RWPE2 (cell line): ENCODE results near the gene LYZL6.

Experiments
- ATAC-seq: fragments of 200-7000 bp; cut with Tn5 transposase; 3 replicates; pipeline ENCODE4 v1.9.1; 2021; ENCODE audit warnings: low read depth
- DNase-seq: peaks from one replicate; pipeline ENCODE4 v3.0.0-alpha.2; 2020; ENCODE audit warnings: low spot score
- H3K27ac ChIP-seq: fragments of 450-650 bp; 2 replicates; pipeline ENCODE4 v1.5.1; 2017; ENCODE audit warnings: mild to moderate bottlenecking; ENCODE audit not compliant: poor library complexity, severe bottlenecking
- H3K27me3 ChIP-seq: fragments of 250-450 bp; sonication (Bioruptor Pico); 2 replicates; pipeline ENCODE4 v1.5.1; 2021; ENCODE audit warnings: mild to moderate bottlenecking, moderate library complexity; ENCODE audit not compliant: insufficient read depth, poor library complexity, severe bottlenecking
- H3K36me3 ChIP-seq: fragments of 250-450 bp; sonication (Bioruptor Pico); 2 replicates; pipeline ENCODE4 v1.5.1; 2020; ENCODE audit warnings: low read depth, mild to moderate bottlenecking, moderate library complexity
- H3K4me1 ChIP-seq: fragments of 250-450 bp; sonication (Bioruptor Pico); 2 replicates; pipeline ENCODE4 v1.5.1; 2021; ENCODE audit warnings: mild to moderate bottlenecking, moderate library complexity; ENCODE audit not compliant: insufficient read depth, poor library complexity, severe bottlenecking
- H3K4me3 ChIP-seq: fragments of 250-450 bp; sonication (Bioruptor Pico); 2 replicates; pipeline ENCODE4 v1.5.1; 2021; ENCODE audit warnings: mild to moderate bottlenecking, moderate library complexity; ENCODE audit not compliant: severe bottlenecking
- H3K9me3 ChIP-seq: fragments of 250-450 bp; sonication (Bioruptor Pico); 2 replicates; pipeline ENCODE4 v1.5.1; 2021; ENCODE audit warnings: mild to moderate bottlenecking, moderate library complexity; ENCODE audit not compliant: severe bottlenecking
- CTCF ChIP-seq: fragments of 450-650 bp; IDR thresholded peaks from one replicate; pipeline ENCODE4 v1.5.1; 2017; ENCODE audit warnings: mild to moderate bottlenecking, moderate library complexity; ENCODE audit not compliant: poor library complexity, severe bottlenecking

Gene LYZL6

GRCh38 chr17:35969558-35970380, 26.3 kb upstream of the LYZL6 start:
- no peaks in the 10 kb centered on the region for H3K9me3 ChIP-seq
- H3K4me3 ChIP-seq = no peak overlapping the region
- peaks cover 11% of the 10 kb centered on the region for H3K4me1 ChIP-seq
- H3K27ac ChIP-seq = no peak overlapping the region
- TF ChIP-seq CTCF = peak; percentile 85
- DNase-seq (no peak), ATAC-seq (peak; percentile 62)
- no peaks in the 10 kb centered on the region for H3K27me3 ChIP-seq
- H3K36me3 ChIP-seq = no peaks in the 10 kb centered on the region

GRCh38 chr17:35968520-35969054, 25.1 kb upstream of the LYZL6 start:
- Histone ChIP-seq H3K4me3 (no peak overlapping the region), H3K27ac (no peak overlapping the region), H3K27me3 (no peaks in the 10 kb centered on the region), H3K9me3 (no peaks in the 10 kb centered on the region), H3K4me1 (peaks cover 5% of the 10 kb centered on the region), H3K36me3 (no peaks in the 10 kb centered on the region)
- DNase-seq (no peak), ATAC-seq (no peak)
- no peak for TF ChIP-seq CTCF

- Histone ChIP-seq H3K36me3 (no peaks in the 10 kb centered on the region), H3K27ac (no peak overlapping the region), H3K4me3 (no peak overlapping the region), H3K4me1 (no peaks in the 10 kb centered on the region), H3K9me3 (no peaks in the 10 kb centered on the region), H3K27me3 (no peaks in the 10 kb centered on the region)
- DNase-seq (no peak), ATAC-seq (no peak)
- no peak for TF ChIP-seq CTCF
These were observed 21.8 kb upstream of the LYZL6 start for GRCh38 chr17:35965272-35965671.

GRCh38 chr17:35963663-35964062, 20.1 kb upstream of the LYZL6 start:
- no peak overlapping the region for H3K27ac ChIP-seq
- H3K4me1 ChIP-seq = no peaks in the 10 kb centered on the region
- TF ChIP-seq CTCF = no peak
- H3K27me3 ChIP-seq = no peaks in the 10 kb centered on the region
- no peaks in the 10 kb centered on the region for H3K36me3 ChIP-seq
- DNase-seq = no peak
- ATAC-seq = no peak
- H3K9me3 ChIP-seq = no peaks in the 10 kb centered on the region
- no peak overlapping the region for H3K4me3 ChIP-seq

- Histone ChIP-seq H3K9me3 (no peaks in the 10 kb centered on the region), H3K27me3 (peaks cover 6% of the 10 kb centered on the region), H3K27ac (no peak overlapping the region), H3K36me3 (no peaks in the 10 kb centered on the region), H3K4me1 (no peaks in the 10 kb centered on the region), H3K4me3 (no peak overlapping the region)
- TF ChIP-seq CTCF = no peak
- DNase-seq (no peak), ATAC-seq (no peak)
These were observed 10.2 kb upstream of the LYZL6 start for GRCh38 chr17:35953720-35954119.
